RCC 7860 (cell line): ENCODE results near the gene MATN4.
A peak's percentile ranks its signal among the peaks of the same experiment; 100 is the strongest.

ENCODE experiments used
- DNase-seq: peaks from one replicate; pipeline ENCODE4 v3.0.0-alpha.2; 2015; ENCODE audit warnings: low spot score
- FAIRE-seq: peaks from 2 replicates; lab custom pipeline; 2012; peaks lifted over from hg19 to GRCh38; lab: Jason Lieb, UNC

MATN4 gene

GRCh38 chr20:45341579-45341938 lies 33.5 kb upstream of the MATN4 start:
- FAIRE-seq (no peak), DNase-seq (no peak)

DNA sequence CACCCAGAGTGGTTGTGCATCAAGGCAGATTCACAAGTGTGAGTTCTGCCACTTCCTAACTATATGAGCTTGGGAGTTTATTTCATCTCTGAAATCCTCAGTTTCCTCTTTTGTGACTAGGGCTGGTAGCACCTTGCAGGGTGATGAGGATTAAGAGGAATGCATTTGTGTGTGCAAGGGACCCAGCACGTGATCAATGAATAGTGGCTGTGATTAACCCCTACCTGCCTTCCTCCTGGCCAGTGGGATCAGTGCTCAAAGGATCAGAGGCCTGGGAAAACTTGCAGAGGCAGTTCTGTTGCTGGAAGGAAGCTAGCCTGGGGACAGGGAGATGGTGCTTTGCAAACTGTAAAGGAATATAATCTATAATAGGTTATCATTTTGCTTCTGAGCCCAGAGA lies 32.9 kb upstream of the MATN4 start:
- FAIRE-seq (no peak), DNase-seq (no peak)

GRCh38 chr20:45340236-45340847 lies 32.2 kb upstream of the MATN4 start:
- FAIRE-seq = no peak
- DNase-seq = no peak

- FAIRE-seq = no peak
- DNase-seq = no peak
Observed at GRCh38 chr20:45339799-45340198, 31.7 kb upstream of the MATN4 start.

DNA sequence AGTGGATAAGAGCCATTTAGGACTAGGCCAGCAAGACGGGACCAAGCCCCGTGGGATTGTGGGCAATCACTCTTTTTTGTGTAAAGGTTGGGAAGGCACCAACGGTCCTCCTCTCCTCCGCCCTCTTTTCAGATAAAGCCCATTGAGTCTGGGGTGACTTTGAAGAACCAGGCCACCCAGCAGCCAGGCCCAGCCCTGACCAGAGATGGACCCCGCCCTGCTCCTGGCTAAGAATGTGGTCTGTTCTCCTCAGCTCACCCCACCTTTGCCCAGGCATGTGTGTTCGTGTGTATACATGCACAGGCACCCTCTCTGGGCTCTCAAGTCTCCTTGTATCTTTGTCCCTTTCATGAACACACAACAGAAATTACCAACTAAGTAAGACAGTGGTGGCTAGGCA lies 31.0 kb upstream of the MATN4 start:
- DNase-seq (no peak), FAIRE-seq (no peak)

DNA sequence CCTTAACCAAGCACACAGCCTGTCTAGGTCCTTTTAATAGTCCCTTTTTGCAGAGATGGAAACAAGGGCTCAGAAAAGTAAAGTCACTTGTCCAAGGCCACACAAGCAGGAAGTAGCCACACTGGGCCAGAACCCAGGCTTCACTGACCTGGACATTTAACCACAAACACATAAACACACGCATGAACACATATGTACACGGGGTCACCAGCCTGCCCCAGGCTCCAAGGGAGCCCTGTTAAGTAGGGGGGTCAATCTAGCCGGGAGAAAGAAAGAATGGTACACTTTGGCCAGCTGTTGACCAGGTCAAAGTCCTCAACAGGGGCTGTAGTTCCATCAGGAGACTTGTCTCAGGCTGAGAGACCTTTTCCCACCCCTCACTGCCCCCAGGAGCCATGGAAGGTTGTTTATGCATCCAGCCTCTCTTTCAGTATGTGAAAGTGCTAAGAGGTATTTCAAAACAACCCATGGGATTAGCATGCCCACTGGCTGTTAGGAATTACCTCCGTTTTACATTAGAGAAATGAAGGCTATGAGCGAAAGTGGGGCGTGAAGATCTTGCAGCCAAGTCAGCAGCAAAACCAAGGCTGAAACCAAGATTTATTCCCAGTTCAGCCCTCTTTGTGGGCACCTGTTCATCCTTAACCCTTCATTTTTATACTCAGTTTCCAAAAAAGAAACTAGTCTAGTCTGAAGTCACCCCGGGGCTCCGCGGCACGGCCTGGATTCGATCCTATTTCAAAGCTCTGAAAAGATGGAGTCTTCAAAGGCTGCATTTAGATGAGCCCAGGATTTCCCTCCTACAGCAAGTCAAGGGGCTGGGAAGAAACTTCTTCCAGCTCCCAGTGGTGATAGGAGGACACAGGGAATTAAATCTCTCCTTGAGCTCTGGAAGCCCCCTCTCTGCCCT lies 30.3 kb upstream of the MATN4 start:
- no peak for DNase-seq
- no peak for FAIRE-seq

DNA sequence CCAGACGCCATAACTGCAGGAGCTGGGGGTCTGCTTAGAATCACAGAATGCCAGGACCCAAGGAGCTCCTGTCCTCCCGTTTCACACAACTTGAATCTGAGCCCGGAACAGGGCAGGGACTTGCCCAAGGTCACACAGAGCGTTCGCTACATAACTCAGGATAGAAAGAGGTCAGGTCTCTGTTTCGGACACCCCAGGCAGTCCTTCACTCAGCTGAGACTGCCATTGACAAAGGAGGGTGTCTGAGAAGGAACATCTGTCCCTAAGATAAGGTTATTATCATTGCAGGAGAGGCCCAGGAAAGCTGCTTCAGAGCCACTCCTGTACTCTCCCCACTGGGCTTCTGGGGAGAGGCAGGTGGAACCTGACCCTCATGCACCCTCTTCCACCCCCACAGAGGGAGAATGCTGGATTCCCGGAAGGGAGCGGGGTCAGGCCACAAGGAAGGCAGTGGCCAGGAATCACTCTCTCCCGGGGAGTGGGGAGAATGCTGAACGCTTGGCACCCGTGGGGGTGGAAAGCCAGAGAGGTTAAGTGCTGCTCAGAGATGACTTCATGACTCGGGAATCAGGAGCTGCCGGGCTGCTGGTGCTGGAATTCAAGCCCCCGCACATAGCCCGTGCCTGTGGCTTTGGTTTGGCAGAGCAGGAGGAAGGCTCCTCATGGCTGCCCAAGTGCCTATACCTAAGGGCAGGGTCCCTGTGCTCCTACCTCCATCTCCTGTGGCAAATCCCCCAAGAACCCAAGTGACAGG lies 29.4 kb upstream of the MATN4 start:
- FAIRE-seq (peak; percentile 91), DNase-seq (peak; percentile 94)

DNA sequence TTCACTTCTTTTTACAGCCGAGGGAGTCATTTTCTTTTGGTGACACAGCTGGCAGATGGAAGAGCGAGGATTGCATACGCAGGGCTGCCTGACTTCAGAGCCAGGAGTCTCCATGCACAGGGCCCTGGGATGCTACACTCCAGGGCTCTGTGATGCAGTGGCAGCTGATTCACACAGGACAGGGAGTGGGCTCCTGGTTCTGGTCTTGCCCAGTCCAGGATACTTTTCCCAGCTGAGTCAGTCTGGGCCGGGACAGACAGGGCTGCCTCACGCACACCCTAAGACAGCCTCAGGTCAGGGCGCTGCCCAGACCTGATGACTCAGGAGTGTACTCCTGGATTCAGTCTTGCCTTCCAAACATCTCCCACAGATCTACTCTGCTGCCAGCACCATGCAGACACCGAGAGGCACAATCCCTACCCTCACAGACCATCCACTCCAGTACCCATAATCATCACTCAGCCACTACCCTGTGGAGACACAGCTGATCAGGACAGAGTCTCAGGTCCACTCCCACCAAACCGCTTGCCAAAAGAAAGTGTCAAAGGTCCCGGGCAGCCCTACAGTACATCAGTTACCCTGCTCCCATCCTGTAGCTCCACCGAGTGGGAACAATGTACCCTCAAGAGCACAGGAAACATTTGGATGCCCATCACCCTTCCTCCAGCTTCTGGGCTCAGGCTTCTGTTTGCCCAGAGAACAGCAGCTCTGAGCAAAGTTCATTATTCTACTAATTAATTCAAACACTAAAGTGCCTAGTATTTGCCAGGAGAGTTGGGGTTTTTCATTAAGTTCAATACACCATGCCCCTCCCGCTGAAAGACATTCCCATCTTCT lies 28.6 kb upstream of the MATN4 start:
- FAIRE-seq (peak; percentile 91), DNase-seq (peak; percentile 96)

- FAIRE-seq (no peak), DNase-seq (no peak)
Observed at GRCh38 chr20:45330476-45330875, 22.4 kb upstream of the MATN4 start.

DNA sequence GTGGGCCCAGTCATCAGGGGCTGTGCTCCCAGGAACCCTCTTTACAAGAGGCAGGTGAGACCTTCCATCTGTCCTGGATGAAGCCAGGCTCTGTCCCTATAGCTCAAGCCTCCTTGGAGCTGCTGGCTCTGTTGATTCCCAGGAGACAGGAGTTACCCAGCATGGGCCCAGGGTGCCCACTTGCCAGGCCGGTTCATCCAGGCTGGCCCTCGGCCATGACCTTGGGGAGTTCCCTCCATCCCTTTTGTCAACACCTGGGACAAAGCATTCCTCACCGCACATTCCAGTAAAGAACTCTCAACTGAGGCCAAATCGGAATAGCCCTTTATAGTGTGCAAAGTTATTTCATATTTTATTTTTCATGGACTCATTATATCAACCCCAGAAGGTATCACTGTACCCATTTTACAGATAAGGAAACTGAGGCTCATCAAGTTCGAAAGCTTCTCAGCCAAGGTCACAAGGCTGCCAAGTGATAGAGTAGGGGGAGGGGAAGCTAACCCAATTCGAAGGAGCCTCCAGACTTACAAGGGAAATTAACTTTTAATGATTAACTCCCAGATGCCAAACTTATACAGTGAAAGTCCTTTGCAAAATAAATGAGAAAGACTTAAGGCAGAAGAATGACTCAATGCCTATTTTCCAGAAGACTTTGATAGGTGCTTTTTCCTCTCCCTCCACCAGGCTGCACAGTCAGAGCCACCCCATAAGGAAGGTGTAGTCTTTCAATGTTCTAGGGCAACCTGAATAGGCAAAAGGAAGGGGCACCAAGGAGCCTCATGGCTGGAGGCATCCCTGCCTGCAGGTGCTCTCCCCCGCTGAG lies 21.6 kb upstream of the MATN4 start:
- no peak for DNase-seq
- peak; percentile 30 for FAIRE-seq

DNA sequence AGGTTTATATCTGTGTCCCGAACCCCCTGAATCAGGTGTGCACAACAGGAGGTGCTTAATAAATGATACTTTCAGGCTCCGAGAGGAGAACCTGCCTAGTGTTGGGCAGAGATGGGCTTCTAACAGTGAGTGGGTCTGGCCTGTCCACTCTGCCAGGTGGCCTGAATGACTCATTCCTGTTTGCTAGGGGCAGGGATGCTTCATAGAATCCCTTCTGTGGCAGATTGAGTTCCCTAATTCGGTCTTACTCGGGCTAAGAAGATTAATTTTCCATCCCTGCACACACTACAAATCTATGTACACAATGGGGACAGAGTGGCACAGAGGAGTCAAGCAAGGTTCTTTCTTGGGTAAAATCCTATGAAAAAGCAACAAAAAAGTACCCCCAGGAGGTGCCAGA lies 20.4 kb upstream of the MATN4 start:
- DNase-seq (no peak), FAIRE-seq (no peak)

- no peak for FAIRE-seq
Observed at GRCh38 chr20:45325371-45325770, 17.3 kb upstream of the MATN4 start.

GRCh38 chr20:45323731-45324130 lies 15.6 kb upstream of the MATN4 start:
- no peak for DNase-seq
- no peak for FAIRE-seq

More at GRCh38 chr20:45325371-45325770, 17.3 kb upstream of the MATN4 start:
- no peak for DNase-seq

- peak; percentile 50 for DNase-seq
- no peak for FAIRE-seq
Observed at GRCh38 chr20:45322952-45323383, 14.9 kb upstream of the MATN4 start.

- DNase-seq (no peak), FAIRE-seq (no peak)
Observed at GRCh38 chr20:45320948-45321595, 13.0 kb upstream of the MATN4 start.

DNA sequence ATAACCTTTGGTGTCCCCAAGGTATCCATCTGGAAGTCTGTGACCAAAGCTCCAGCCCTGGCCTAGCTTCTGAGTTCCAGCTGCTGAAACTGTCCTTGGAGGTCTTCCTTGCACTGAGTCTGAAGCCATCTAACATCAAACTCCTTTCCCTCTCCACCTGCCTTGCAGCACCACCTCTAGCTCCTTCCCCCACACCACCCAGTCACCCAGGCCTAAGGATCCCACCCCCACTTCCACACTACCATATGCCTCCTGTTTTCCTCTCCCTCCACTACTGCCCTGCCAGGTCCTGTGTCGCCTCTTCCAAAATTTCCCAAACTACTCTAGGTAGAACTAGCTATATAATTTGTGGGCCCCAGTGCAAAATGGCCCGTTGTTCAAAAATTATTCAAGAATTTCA lies 10.8 kb upstream of the MATN4 start:
- no peak for DNase-seq
- no peak for FAIRE-seq

DNA sequence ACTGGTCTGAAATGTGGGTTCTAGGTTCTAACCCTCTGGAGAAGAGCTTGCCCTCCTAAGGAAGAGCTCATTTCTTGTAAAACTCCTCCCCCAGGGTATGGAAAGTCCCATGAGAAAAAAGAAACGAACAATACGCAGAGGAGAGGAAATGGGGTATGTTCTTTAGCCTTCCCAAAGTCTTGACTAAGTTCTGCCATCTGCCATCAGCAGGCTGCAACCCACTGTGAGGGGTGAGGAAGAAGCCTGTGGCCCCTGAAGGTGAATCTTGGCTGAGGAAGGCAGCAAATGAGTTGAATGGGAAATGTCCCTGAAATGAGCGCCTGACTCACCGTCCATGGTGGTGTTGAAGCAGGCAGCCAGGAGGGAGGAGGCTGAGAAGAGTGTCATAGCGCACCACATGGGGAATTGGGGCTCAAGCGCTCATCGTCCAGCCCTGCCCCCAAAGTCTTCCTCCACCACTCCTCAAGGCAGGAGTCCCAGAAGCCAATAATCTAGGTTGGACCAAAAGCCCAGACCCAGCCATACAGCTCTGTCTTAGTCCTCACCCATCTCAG lies 10.4 kb upstream of the MATN4 start:
- FAIRE-seq (no peak), DNase-seq (no peak)

DNA sequence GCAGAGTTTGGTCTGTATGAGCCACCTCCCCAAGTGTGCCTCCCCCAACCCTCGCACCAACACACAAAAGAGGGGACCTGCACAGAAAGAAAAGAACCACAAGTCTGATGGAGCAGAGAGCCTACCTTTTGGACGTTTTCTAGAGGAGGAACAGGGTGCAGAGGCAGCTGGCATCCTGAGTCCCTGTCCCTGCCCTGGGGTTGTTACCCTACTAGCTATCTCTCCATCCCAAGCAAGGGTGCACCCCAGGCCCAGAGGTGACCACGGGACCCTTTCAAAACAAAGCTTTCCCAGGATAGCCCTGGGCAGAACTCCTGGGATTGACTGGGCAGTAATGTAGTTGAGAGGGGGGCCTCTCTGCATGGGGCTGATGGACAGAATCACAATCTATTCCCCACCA lies 9.7 kb upstream of the MATN4 start:
- FAIRE-seq (no peak), DNase-seq (no peak)
